IMR-90 (cell line): ENCODE results near the gene BTBD17. TPM values are rescaled to one million over a fixed set of nuclear protein-coding genes. Genes with fewer than 3 reads are reported as not detected.

Experiments used
- ATAC-seq: fragments of 200-7000 bp; cut with Tn5 transposase; 2 replicates; pipeline ENCODE4 v1.9.1; 2020; ENCODE audit warnings: low read depth, mild to moderate bottlenecking, moderate library complexity
- BruUV-seq: library from RNA; stranded (reverse); fragments of 400-500 nt; replicated peaks from 2 replicates; lab custom pipeline; 2021; lab: Mats Ljungman, UMichigan
- CTCF ChIA-PET: fragments of 300-600 bp; formaldehyde crosslinking; extraction: SDS; loops from one replicate; lab custom pipeline; 2021; ENCODE audit warnings: antibody characterized with exemption; lab: Yijun Ruan, JAX
- POLR2A ChIA-PET: fragments of 300-600 bp; sonication (Branson Sonifier 250); formaldehyde crosslinking; loops from one replicate; lab custom pipeline; 2022; ENCODE audit warnings: antibody characterized with exemption; ENCODE audit not compliant: unreplicated experiment; lab: Charles Lee
- DNase-seq: peaks from one replicate; pipeline ENCODE4 v3.0.0; 2013
- H2AFZ ChIP-seq: replicated peaks from 2 replicates; pipeline ENCODE3; 2013; ENCODE audit warnings: low read length, mild to moderate bottlenecking; ENCODE audit not compliant: poor library complexity
- H2AK5ac ChIP-seq: 2 replicates; pipeline ENCODE4 v1.6.1; 2013; ENCODE audit warnings: low read depth, low read length, inconsistent platforms
- H2AK9ac ChIP-seq: replicated peaks from 2 replicates; pipeline ENCODE3; 2013; ENCODE audit warnings: mild to moderate bottlenecking, low read depth, low read length, moderate library complexity; ENCODE audit not compliant: poor library complexity
- H2BK120ac ChIP-seq: 2 replicates; pipeline ENCODE4 v1.6.1; 2013; ENCODE audit warnings: low read depth, low read length, inconsistent platforms
- H2BK15ac ChIP-seq: 3 replicates; pipeline ENCODE4 v1.6.1; 2013; ENCODE audit warnings: low read depth, low read length, inconsistent platforms
- H2BK20ac ChIP-seq: 2 replicates; pipeline ENCODE4 v1.6.1; 2013; ENCODE audit warnings: low read depth, mild to moderate bottlenecking, inconsistent platforms, low read length, moderate library complexity
- H2BK5ac ChIP-seq: 2 replicates; pipeline ENCODE4 v1.6.1; 2013; ENCODE audit warnings: mild to moderate bottlenecking, low read depth, low read length, inconsistent platforms; ENCODE audit not compliant: poor library complexity, severe bottlenecking
- H3K14ac ChIP-seq: replicated peaks from 2 replicates; pipeline ENCODE4 v1.6.1; 2013; ENCODE audit warnings: low read depth, low read length, inconsistent platforms
- H3K18ac ChIP-seq: 2 replicates; pipeline ENCODE4 v1.6.1; 2013; ENCODE audit warnings: low read depth, low read length, control low read depth
- H3K23ac ChIP-seq: 2 replicates; pipeline ENCODE4 v1.6.1; 2013; ENCODE audit warnings: low read depth, low read length, inconsistent platforms
- H3K27ac ChIP-seq: 2 replicates; pipeline ENCODE4 v1.5.1; 2013; ENCODE audit warnings: mild to moderate bottlenecking, control low read depth, low read length; ENCODE audit not compliant: insufficient read depth
- H3K27me3 ChIP-seq: 2 replicates; pipeline ENCODE4 v1.6.1; 2013; ENCODE audit warnings: low read length; ENCODE audit not compliant: control insufficient read depth, insufficient read depth
- H3K36me3 ChIP-seq: 2 replicates; pipeline ENCODE4 v1.6.1; 2013; ENCODE audit warnings: low read length, mixed read lengths; ENCODE audit not compliant: control insufficient read depth, insufficient read depth
- H3K4ac ChIP-seq: 2 replicates; pipeline ENCODE4 v1.6.1; 2013; ENCODE audit warnings: low read depth, low read length, inconsistent platforms
- H3K4me1 ChIP-seq: 2 replicates; pipeline ENCODE4 v1.6.1; 2013; ENCODE audit warnings: low read length, mixed read lengths; ENCODE audit not compliant: control insufficient read depth, insufficient read depth
- H3K4me2 ChIP-seq: 2 replicates; pipeline ENCODE4 v1.6.1; 2013; ENCODE audit warnings: low read depth, mild to moderate bottlenecking, control low read depth, low read length, moderate library complexity
- H3K4me3 ChIP-seq: 2 replicates; pipeline ENCODE4 v1.5.1; 2013; ENCODE audit warnings: low read depth, mild to moderate bottlenecking, control low read depth, low read length, moderate library complexity; ENCODE audit not compliant: insufficient read depth
- H3K56ac ChIP-seq: 2 replicates; pipeline ENCODE4 v1.6.1; 2013; ENCODE audit warnings: low read length, inconsistent platforms; ENCODE audit not compliant: insufficient read depth; ENCODE audit errors: extremely low read depth
- H3K79me1 ChIP-seq, 2 experiments: 2 replicates each; pipeline ENCODE4 v1.6.1; 2013; ENCODE audit warnings: low read length in 2 of 2, inconsistent platforms in 1 of 2, low read depth in 1 of 2
- H3K9ac ChIP-seq: 2 replicates; pipeline ENCODE4 v1.6.1; 2013; ENCODE audit warnings: low read depth, low read length, control low read depth
- H3K9me1 ChIP-seq: 2 replicates; pipeline ENCODE4 v1.6.1; 2013; ENCODE audit warnings: low read length, inconsistent platforms; ENCODE audit not compliant: insufficient read depth
- H3K9me3 ChIP-seq: 2 replicates; pipeline ENCODE4 v1.6.1; 2013; ENCODE audit warnings: low read length; ENCODE audit not compliant: control insufficient read depth, insufficient read depth
- H4K20me1 ChIP-seq: 2 replicates; pipeline ENCODE4 v1.6.1; 2013; ENCODE audit warnings: low read length, inconsistent platforms; ENCODE audit not compliant: insufficient read depth
- H4K5ac ChIP-seq: 2 replicates; pipeline ENCODE4 v1.6.1; 2013; ENCODE audit warnings: mild to moderate bottlenecking, low read depth, low read length, control low read depth
- H4K8ac ChIP-seq, 2 experiments: 2 replicates each; pipeline ENCODE4 v1.6.1; 2013; ENCODE audit warnings: low read depth in 2 of 2, low read length in 2 of 2, control low read depth in 1 of 2, inconsistent platforms in 1 of 2
- H4K91ac ChIP-seq: 2 replicates; pipeline ENCODE4 v1.6.1; 2013; ENCODE audit warnings: low read depth, low read length, inconsistent platforms; ENCODE audit not compliant: insufficient read depth
- CEBPB ChIP-seq: IDR thresholded peaks from 2 replicates; pipeline ENCODE4 v1.6.1; 2012; ENCODE audit warnings: low read depth, low read length, improper control_type of control experiment
- CTCF ChIP-seq: conservative IDR thresholded peaks from 2 replicates; pipeline ENCODE4 v1.5.1; 2012; ENCODE audit warnings: mild to moderate bottlenecking, low read depth, low read length, improper control_type of control experiment
- MAZ ChIP-seq: IDR thresholded peaks from 2 replicates; pipeline ENCODE4 v1.6.1; 2012; ENCODE audit warnings: low read depth, mild to moderate bottlenecking, low read length, improper control_type of control experiment, moderate library complexity, borderline replicate concordance
- NFE2L2 ChIP-seq: fragments of 150-350 bp; IDR thresholded peaks from 2 replicates; pipeline ENCODE4 v1.6.1; 2016; ENCODE audit warnings: low read depth, mild to moderate bottlenecking, low read length
- RAD21 ChIP-seq: IDR thresholded peaks from 2 replicates; pipeline ENCODE4 v1.6.1; 2012; ENCODE audit warnings: low read length, improper control_type of control experiment
- SMC3 ChIP-seq: fragments of 150-350 bp; IDR thresholded peaks from 2 replicates; pipeline ENCODE4 v1.6.1; 2016; ENCODE audit warnings: low read depth, mild to moderate bottlenecking, antibody characterized with exemption, low read length, moderate library complexity
- USF2 ChIP-seq: fragments of 150-350 bp; IDR thresholded peaks from 2 replicates; pipeline ENCODE4 v1.6.1; 2017; ENCODE audit warnings: mild to moderate bottlenecking, antibody characterized with exemption, low read length, low read depth
- WGBS, 2 experiments: methylation state at CpG; one replicate each; pipeline versions ENCODE4 v1.1.5 to v1.1.7; 2013; ENCODE audit warnings: missing lambda C conversion rate in 2 of 2; ENCODE audit not compliant: insufficient read length in 1 of 2; ENCODE audit errors: extremely low coverage in 2 of 2; 5-methylcytosine and 5-hydroxymethylcytosine counted together
- dilution Hi-C: fragments of 300-500 bp; cut with HindIII; formaldehyde crosslinking; loops from one replicate; pipeline ENCODE4 v1.14.3; 2018; ENCODE audit warnings: low sequenced_read_pairs; ENCODE audit not compliant: unreplicated experiment
- in situ Hi-C: fragments of 300-500 bp; cut with MboI; formaldehyde crosslinking; loops from 3 replicates; pipeline ENCODE4 v1.14.3; 2019; ENCODE audit warnings: low sequenced_read_pairs, inconsistent platforms, mixed read lengths
- intact Hi-C: fragments of 100-400 bp; cut with micrococcal nuclease; formaldehyde crosslinking; loops from 2 replicates; pipeline ENCODE4 v1.10.0; 2022
- polyA plus RNA-seq, 3 experiments: library from polyadenylated mRNA; depleted of rRNA; stranded (reverse); fragments of >200 nt; gene quantifications; 2 replicates each; pipeline ENCODE4 v1.2.3, GENCODE V29; 2012; ENCODE audit warnings: low replicate concordance in 1 of 3
- total RNA-seq: library from RNA; depleted of rRNA; stranded (reverse); fragments of >200 nt; gene quantifications from 2 replicates; pipeline ENCODE4 v1.2.3, GENCODE V29; 2012

BTBD17 gene
- total and polyA plus RNA-seq, 2 of the 4 experiments (the other 2 are of a cell fraction), result not detected

- no peak for TF ChIP-seq USF2
Measured at GRCh38 chr17:74380086-74380958, 18.7 kb upstream of the BTBD17 start (continued).

GRCh38 chr17:74379495-74380085, 17.9 kb upstream of the BTBD17 start:
- TF ChIP-seq MAZ, result peak; percentile 47; the same call in 1 of the 2 replicates
- TF ChIP-seq CTCF, result peak; percentile 72
- peak; percentile 76 for TF ChIP-seq RAD21
- TF ChIP-seq NFE2L2, result no peak
- TF ChIP-seq SMC3, result peak; percentile 64
- no peak for TF ChIP-seq CEBPB
- H3K27me3 ChIP-seq, result no peaks in the 10 kb centered on the region; the same call in 1 of the 2 replicates
- 9% methylated on average over 6 of the region's 20 CpGs; no CpG with 5 or more reads in 1 of the 2 experiments for WGBS, 2 experiments
- H3K23ac ChIP-seq, result no peak overlapping the region
- in situ Hi-C loops (no loop called here), dilution Hi-C loops (no loop called here), intact Hi-C loops (loop anchor here (1.0 to 10.0 kb wide), 2 partner anchors 78 to 485 kb away; no protein-coding TSS in a partner anchor)
- H3K4ac ChIP-seq, result no peak overlapping the region
- H2BK20ac ChIP-seq, result no peak overlapping the region
- H3K4me1 ChIP-seq, result no peaks in the 10 kb centered on the region
- DNase-seq, result peak; percentile 47
- no peaks in the 10 kb centered on the region for H3K36me3 ChIP-seq
- no peaks in the 10 kb centered on the region for H3K79me1 ChIP-seq
- H4K91ac ChIP-seq, result no peak overlapping the region
- H2AK5ac ChIP-seq, result no peak overlapping the region
- H3K9me3 ChIP-seq, result no peaks in the 10 kb centered on the region
- no TSS peak for BruUV-seq
- no peak overlapping the region for H3K4me3 ChIP-seq
- H3K18ac ChIP-seq, result no peak overlapping the region
- H2BK120ac ChIP-seq, result no peak overlapping the region
- no peak overlapping the region for H2AK9ac ChIP-seq
- H3K14ac ChIP-seq, result no peak overlapping the region
- ATAC-seq, result peak; percentile 88
- no peak overlapping the region; the same call in 1 of the 2 replicates for H3K4me2 ChIP-seq
- no peak overlapping the region for H3K56ac ChIP-seq
- H3K9me1 ChIP-seq, result no peaks in the 10 kb centered on the region
- no peak overlapping the region for H3K27ac ChIP-seq
- H4K20me1 ChIP-seq, result no peaks in the 10 kb centered on the region
- ChIA-PET POLR2A (no interaction called here), CTCF (interaction anchor here (0.6 to 1.5 kb wide), 3 partner anchors 11 to 238 kb away, joined by 4 to 7 read pairs (median 6); no protein-coding TSS in a partner anchor)
- peak overlapping the region; percentile 58 for H2AFZ ChIP-seq
- H4K8ac ChIP-seq, result no peak overlapping the region
- no peak overlapping the region for H2BK15ac ChIP-seq
- no peak overlapping the region for H4K5ac ChIP-seq
- no peak overlapping the region for H3K9ac ChIP-seq
- no peak overlapping the region for H2BK5ac ChIP-seq
